KOPT-K1 (cell line): Measurements from ENCODE around the gene ZNF407.

Experiments
- H3K27ac ChIP-seq: fragments of 200-600 bp; sonication (generic); 2 replicates; pipeline ENCODE4 v1.5.1; 2016; ENCODE audit warnings: antibody characterized with exemption, mild to moderate bottlenecking, low read depth, low read length; ENCODE audit not compliant: poor library complexity, severe bottlenecking
- H3K36me3 ChIP-seq: fragments of 200-600 bp; sonication (generic); 2 replicates; pipeline ENCODE4 v1.5.1; 2017; ENCODE audit warnings: antibody characterized with exemption, mild to moderate bottlenecking, low read length, moderate library complexity; ENCODE audit not compliant: insufficient read depth
- H3K9me3 ChIP-seq: fragments of 200-600 bp; sonication (generic); 2 replicates; pipeline ENCODE4 v1.5.1; 2017; ENCODE audit warnings: antibody characterized with exemption, low read length, mild to moderate bottlenecking; ENCODE audit not compliant: insufficient read depth, poor library complexity, severe bottlenecking

Gene ZNF407

DNA sequence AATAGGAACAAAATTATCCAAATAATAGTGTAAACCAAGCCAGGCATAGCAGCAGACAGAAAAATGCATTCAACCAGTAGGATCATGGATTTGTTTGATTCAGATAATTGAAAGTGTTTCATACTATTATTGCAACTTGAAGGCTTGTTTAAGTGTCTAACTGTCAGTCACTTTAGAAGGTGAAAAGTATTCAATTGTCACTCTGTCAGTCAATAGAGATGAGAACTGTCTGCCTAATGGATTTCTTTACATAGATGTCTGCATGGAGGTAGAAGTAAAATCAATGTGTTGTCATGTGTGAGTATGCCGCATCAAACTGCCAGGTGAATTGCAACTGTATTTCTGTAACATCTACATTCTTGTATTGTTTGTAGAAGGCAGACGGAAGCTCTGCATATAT is 65.0 kb downstream of the ZNF407 start:
- Histone ChIP-seq H3K9me3 (no peaks in the 10 kb centered on the region), H3K27ac (no peak overlapping the region), H3K36me3 (no peaks in the 10 kb centered on the region)

DNA sequence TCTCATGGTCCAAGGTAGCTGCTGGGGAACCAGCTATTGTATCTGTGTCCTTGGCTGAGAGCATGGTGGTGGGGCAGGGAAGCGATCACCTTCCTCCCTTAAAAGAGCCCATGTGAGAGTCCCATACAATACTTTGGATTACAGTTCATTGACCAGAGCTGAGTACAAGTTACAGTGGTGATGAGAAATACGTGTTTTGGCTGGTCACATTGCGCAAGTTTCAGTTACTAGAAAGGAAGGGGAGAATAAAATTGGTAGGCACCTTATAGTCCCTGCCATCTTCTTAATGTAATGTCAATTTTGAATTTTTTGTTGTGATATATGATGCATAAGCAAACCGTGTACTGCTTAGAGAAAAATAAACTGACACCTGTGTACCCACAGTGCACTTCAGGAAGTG is 67.7 kb downstream of the ZNF407 start:
- no peak overlapping the region for H3K27ac ChIP-seq
- no peaks in the 10 kb centered on the region for H3K36me3 ChIP-seq
- no peaks in the 10 kb centered on the region for H3K9me3 ChIP-seq

DNA sequence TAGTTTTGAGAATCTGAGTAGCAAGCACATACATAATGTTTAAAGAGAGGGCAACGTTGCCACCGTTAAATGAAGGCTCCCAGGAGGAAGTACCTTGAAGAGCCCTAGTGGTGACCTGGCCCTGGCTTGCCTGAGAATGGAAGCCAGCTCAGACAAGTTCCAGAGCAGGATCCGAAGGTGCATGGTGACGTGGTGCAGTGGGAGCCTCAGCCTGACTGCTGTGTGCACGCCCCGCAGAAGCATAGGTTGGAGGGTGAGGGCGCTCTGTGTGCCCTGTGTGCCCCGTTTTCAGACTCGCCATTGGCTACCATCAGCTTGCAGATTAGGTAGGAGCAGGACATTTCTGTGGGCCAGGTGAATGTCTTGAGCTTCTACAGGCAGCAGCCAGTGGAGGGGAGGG is 68.2 kb downstream of the ZNF407 start:
- H3K27ac ChIP-seq: no peak overlapping the region
- H3K36me3 ChIP-seq: no peaks in the 10 kb centered on the region
- no peaks in the 10 kb centered on the region for H3K9me3 ChIP-seq

DNA sequence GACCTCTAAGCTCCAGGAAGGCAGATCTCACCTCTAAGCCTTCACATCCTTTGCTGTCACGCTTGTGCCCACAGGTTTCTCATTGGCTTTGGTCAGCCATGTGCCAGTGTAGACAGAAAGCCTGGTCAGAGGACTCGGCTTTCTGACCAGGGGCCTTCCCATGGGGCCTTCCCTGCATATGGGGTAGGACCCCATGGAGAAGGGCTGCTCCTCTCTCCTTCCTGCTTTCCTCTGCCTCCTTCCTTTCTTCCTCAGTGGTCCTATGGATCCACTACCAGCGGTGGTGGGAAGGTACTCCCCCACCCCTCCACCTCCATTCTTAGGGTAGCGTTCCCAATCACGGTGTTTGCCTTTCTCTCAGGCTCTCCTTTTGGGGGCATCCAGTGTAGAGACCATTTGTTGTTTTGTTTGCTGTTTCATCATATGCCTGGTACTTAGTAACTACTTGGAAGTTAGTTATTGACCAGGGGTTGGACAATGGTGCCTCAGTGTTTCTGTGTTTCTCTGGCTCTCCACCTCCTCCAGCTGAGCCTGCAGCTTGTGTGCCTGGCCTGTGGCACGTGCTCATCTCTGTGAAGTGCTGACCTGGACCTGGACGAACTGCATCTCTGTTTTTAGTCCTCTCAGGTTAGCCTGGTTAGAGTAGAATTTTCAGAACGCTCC is 71.6 kb downstream of the ZNF407 start:
- no peaks in the 10 kb centered on the region for H3K9me3 ChIP-seq
- H3K27ac ChIP-seq: no peak overlapping the region
- no peaks in the 10 kb centered on the region for H3K36me3 ChIP-seq

DNA sequence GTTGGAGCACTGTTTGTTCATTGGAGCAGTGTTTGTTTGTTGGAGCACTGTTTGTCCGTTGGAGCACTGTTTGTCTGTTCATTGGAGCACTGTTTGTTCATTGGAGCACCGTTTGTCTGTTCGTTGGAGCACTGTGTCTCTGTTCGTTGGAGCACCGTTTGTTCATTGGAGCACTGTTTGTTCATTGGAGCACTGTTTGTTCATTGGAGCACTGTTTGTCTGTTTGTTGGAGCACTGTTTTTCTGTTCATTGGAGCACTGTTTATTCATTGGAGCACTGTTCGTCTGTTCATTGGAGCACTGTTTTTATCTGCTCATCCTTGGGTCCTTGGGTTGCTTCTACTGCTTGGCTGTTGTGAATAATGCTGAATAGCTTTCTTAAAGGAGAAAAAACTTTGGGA is 74.7 kb downstream of the ZNF407 start:
- Histone ChIP-seq H3K36me3 (0 out of 2 replicates have a peak, but pooled peaks cover 7% of the 10 kb centered on the region), H3K27ac (no peak overlapping the region), H3K9me3 (peaks cover 9% of the 10 kb centered on the region)

DNA sequence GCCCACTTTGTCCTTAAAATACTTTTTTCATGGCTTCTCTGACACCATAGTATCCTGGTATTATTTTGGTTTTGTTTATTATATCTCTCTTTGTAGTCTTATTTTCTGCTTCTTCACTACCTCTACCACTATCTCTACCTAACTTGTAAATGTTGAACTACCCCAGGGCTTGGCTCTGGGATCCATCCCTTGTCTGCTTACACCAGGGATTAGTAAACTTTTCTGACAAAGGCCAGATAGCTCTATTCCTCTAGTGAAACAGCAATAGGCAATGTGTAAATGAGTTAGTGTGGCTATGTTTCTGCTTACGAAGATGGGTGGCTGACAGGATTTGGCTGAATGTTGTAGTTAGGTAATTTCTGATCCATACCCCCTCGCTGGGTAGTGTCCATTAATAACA is 76.8 kb downstream of the ZNF407 start:
- no peak overlapping the region for H3K27ac ChIP-seq
- H3K9me3 ChIP-seq: peaks cover 21% of the 10 kb centered on the region
- H3K36me3 ChIP-seq: peaks cover 13% of the 10 kb centered on the region; the same call in 1 of the 2 replicates

DNA sequence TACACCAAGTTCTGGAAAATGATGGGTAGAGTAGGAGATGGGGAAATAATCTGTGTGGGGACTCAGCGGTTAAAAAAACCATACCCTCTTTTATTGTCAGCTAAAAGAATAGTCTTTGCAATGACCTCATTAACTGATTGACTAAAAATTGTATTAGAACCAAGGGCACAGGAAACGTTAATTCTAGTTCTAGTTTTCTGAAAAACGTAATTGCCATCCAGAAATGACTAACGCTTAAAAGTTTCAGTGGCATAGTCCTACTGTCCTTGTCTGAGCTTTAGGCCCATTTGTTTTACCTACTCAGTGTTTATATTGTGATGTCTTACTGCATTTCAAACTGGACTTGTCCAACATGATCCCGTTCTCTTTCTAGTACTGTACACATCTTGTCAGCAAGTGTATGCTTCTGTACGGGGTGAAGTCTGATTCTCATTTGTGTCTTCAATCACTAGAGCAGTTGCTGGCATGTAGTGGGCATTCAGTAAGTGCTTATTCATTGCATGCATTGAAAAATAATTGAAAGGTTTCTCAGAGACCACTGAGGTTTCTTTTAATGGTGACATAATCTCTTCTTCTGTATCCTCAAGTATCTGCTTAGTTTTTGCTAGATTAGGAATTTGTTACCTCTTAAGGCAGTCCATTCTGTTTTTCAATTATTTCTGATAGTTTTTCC is 81.5 kb downstream of the ZNF407 start:
- peaks cover 21% of the 10 kb centered on the region for H3K9me3 ChIP-seq
- no peak overlapping the region for H3K27ac ChIP-seq
- peaks cover 13% of the 10 kb centered on the region; the same call in 1 of the 2 replicates for H3K36me3 ChIP-seq

DNA sequence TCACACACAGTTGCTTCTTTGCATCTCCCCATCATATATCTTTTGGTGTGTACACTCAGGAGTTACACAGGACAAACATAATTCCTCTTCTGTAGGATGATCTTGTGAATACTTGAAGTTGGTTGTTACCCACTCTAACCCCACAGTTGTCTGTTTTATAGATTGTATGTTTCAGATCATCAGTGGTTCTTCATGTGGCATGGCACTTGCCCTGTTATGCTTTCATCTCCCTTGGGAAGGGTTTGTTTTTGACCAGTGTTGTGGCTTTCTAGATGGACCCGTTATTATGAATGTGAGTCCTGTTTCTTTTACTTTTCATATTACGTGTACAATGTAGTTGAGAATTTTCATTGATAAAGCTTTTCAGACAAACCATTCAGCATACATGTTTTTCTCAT is 82.0 kb downstream of the ZNF407 start:
- peaks cover 13% of the 10 kb centered on the region; the same call in 1 of the 2 replicates for H3K36me3 ChIP-seq
- no peak overlapping the region for H3K27ac ChIP-seq
- H3K9me3 ChIP-seq: peaks cover 21% of the 10 kb centered on the region

DNA sequence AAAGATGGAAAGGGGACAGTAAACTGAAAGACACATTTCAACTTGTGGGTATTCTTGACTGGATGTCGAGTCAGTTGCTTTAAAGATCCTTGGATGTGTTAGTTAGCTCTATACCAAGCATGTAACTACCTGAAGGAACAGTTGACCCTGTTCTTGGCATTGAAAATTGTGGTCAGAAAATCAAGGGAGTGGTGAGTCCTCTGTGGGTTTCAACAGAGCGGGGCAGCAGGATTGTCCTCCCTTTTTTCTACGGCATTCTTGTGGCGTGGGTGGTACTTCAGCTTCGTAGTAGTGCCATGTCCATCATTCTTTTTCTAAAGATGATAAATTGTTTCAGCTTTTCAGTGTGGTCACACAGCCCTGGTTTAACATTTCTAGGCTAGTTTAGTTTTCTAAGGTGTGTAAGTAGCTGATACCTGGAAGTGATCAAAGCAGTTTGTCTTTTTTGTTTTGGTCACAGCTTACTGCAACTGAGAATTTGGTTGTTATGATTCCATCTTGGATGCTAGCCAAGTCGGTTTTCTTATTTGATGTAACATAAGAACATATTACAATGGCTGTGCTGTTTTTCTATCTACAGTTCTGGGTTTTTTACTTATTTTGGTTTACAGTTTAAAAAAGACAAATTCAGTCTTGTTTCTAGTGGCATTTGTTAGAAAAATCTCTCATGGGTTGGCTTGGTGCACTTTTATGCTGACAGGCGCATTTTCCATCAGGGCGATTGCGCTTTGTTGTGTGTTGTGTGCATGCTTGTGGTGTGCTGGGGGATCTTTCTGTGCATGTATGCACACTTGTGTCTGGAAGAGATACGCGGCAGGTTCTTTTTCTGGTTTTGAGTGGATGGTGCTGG is 84.7 kb downstream of the ZNF407 start:
- Histone ChIP-seq H3K9me3 (peaks cover 12% of the 10 kb centered on the region), H3K36me3 (peaks cover 14% of the 10 kb centered on the region; the same call in 1 of the 2 replicates), H3K27ac (no peak overlapping the region)

DNA sequence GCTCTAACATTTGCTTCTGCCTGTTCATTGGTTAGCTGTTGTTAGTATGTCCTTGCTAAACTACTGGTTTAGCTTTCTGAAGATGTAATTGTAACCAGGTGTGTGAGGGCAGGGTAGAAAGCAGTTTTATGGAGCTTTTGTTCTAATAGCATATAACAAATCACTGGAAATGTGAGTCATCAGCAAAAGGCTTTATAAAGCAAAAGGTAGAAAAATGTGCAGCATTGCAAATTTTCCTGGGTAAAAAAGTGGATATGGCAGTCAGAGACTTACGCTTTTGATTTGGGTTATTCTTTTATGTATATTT is 85.3 kb downstream of the ZNF407 start:
- no peak overlapping the region for H3K27ac ChIP-seq
- peaks cover 11% of the 10 kb centered on the region; the same call in 1 of the 2 replicates for H3K36me3 ChIP-seq
- peaks cover 6% of the 10 kb centered on the region for H3K9me3 ChIP-seq

DNA sequence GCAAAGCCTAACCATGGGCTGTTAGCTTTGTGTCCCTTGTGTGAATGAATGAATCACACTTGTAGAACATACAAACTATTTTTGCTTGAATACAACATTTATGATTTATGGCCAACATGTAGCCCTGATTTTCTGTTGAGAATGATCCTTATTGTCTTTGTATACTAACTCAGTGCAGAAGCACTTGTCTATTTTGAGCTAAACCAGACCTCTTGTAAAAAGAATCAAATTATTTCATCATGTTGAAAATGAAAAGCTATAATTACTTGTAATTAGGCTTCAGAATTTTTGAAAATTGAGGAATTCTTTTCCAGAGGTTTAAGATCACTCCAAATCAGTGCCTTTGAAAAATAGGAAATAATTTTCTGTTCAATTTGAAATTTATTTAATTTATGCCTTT is 85.9 kb downstream of the ZNF407 start:
- peaks cover 9% of the 10 kb centered on the region; the same call in 1 of the 2 replicates for H3K36me3 ChIP-seq
- no peak overlapping the region for H3K27ac ChIP-seq
- H3K9me3 ChIP-seq: no peaks in the 10 kb centered on the region

DNA sequence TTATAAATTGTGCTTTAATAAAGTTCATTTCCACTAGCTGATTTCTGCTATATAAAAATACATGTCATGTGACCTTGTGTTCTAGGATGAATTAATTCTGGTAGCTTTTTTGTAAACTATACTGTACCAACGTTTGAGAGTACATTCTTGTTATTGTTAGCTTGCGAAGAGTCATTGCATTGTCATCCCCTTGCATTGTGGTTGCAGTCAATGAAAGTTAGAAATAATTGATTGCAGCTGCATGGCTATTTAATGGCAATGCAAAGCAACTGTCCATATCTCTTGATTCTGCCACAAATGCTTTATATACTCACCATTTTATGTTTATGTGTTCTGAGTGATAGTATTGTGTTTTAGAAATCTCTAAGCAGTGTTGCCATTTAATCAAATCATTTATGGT is 91.6 kb downstream of the ZNF407 start:
- Histone ChIP-seq H3K9me3 (no peaks in the 10 kb centered on the region), H3K27ac (no peak overlapping the region)

DNA sequence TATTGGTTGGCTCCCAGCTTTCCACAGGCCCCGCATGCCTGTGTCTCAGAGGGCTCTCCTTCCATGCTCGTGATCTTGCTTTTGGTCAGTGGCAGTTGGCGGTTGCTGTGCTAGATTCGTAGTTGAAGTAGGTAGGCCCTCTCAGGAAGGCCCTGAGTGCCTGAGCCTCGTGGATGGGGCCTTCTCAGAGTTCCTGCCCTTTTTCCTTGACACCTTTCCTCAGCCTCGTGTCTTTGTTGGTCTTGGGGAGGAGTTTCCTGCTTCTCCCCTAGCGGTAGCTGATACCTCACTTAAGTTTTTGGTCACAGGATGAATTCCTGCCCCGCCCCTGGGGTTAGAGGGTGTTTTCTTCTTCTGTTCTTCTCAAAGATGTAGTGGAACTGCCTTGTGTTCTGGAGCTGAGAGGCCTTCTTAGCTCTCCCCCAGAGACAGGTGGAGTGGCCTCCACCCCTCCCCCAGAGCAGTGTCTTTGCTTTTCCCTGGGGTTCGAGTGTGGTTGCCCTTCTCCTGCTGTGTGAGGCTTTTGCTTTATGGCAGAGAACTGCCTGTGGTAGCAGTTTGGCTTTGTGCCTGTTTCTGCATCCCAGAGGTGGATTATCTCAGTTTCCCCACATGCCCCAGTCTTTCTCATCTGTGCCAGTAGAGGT is 94.8 kb downstream of the ZNF407 start:
- H3K27ac ChIP-seq: no peak overlapping the region

More for the DNA sequence above, 91.6 kb downstream of the ZNF407 start:
- peaks cover 9% of the 10 kb centered on the region; the same call in 1 of the 2 replicates for H3K36me3 ChIP-seq

DNA sequence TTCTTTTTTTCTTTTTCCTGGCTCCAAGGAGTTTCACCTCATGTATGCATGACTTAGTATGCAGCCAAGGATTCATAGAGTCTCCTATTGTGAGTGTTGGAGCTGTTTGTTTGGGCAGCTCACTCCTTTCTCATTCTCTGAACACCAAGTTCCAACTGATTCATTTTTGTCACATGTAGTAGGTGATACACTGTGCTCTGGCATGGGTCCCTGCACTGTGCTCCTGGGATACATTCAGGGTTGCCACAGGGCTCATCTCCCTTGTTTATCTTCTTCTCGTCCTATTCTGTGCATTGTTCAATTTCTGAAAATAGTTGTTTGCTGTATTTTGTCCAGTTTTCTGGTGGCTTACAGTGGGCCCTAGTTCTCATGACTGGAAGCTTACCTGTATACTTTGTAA is 96.8 kb downstream of the ZNF407 start:
- Histone ChIP-seq H3K9me3 (no peaks in the 10 kb centered on the region), H3K27ac (no peak overlapping the region), H3K36me3 (no peaks in the 10 kb centered on the region)

More for the DNA sequence above, 94.8 kb downstream of the ZNF407 start:
- no peaks in the 10 kb centered on the region for H3K36me3 ChIP-seq
- no peaks in the 10 kb centered on the region for H3K9me3 ChIP-seq

DNA sequence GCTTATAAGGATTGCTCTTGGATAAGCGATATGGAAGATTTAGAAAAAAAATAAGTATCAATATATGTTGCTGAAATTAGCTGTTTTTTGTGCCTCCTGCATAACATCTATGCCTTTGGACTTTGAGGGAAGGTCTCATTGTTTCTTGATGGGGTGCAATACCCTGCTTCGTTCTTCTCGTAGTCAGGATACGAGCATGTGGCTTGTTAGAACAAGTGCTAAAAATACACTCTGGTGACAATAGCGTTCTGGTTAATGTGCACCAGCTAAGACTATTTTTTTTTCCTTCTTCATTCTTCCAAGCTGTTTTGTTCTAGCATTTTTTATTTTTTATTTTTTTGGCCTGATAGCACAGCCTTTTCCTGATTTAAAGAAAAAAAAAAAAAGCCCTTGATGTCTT is 97.5 kb downstream of the ZNF407 start:
- Histone ChIP-seq H3K9me3 (no peaks in the 10 kb centered on the region), H3K27ac (no peak overlapping the region), H3K36me3 (no peaks in the 10 kb centered on the region)
